Liver (tissue), 9 donors: Measurements from ENCODE around the gene DDOST. TPM values are rescaled to one million over a fixed set of nuclear protein-coding genes. Genes with fewer than 3 reads are reported as not detected.
A peak's percentile ranks its signal among the peaks of the same experiment; 100 is the strongest.
"Not testable (repeated sequence)": the region's sequence is repeated elsewhere in the genome, so short reads cannot be mapped to it uniquely, and the experiment has no call there.

Source experiments
- DNase-seq: peaks from one replicate; pipeline ENCODE4 v3.0.0-alpha.2; 2017; ENCODE audit warnings: low spot score
- H3K27ac ChIP-seq, 2 donors: one replicate each; pipeline ENCODE4 v1.7.0; 2013; ENCODE audit warnings: inconsistent platforms in 2 of 2, low read length in 2 of 2, control low read depth in 1 of 2, low read depth in 1 of 2, mild to moderate bottlenecking in 1 of 2
- H3K27me3 ChIP-seq, 4 donors: one replicate each; pipeline versions ENCODE4 v1.6.1 to v1.7.0; 2013; ENCODE audit warnings: low read length in 3 of 4, inconsistent platforms in 1 of 4, mild to moderate bottlenecking in 1 of 4, moderate library complexity in 1 of 4; ENCODE audit not compliant: control insufficient read depth in 4 of 4, insufficient read depth in 4 of 4
- H3K36me3 ChIP-seq, 4 donors: one replicate each; pipeline versions ENCODE4 v1.6.1 to v1.7.0; 2013; ENCODE audit warnings: low read length in 3 of 4, mild to moderate bottlenecking in 3 of 4, low read depth in 1 of 4, moderate library complexity in 1 of 4; ENCODE audit not compliant: control insufficient read depth in 4 of 4, insufficient read depth in 3 of 4
- H3K4me1 ChIP-seq, 4 donors: one replicate each; pipeline versions ENCODE4 v1.6.1 to v1.7.0; 2013; ENCODE audit warnings: low read length in 3 of 4, mild to moderate bottlenecking in 3 of 4, moderate library complexity in 1 of 4; ENCODE audit not compliant: control insufficient read depth in 4 of 4, insufficient read depth in 4 of 4
- H3K4me3 ChIP-seq, 3 donors: one replicate each; pipeline versions ENCODE4 v1.6.1 to v1.7.0; 2013; ENCODE audit warnings: low read length in 3 of 3, control low read depth in 1 of 3, low read depth in 1 of 3, mild to moderate bottlenecking in 1 of 3
- H3K9ac ChIP-seq, 2 donors: one replicate each; pipeline ENCODE4 v1.7.0; 2013; ENCODE audit warnings: low read length in 2 of 2, mild to moderate bottlenecking in 2 of 2, moderate library complexity in 2 of 2, control low read depth in 1 of 2, low read depth in 1 of 2
- H3K9me3 ChIP-seq, 4 donors: one replicate each; pipeline versions ENCODE4 v1.6.1 to v1.7.0; 2013; ENCODE audit warnings: low read length in 3 of 4; ENCODE audit not compliant: control insufficient read depth in 4 of 4
- ATF3 ChIP-seq: IDR thresholded peaks from 2 replicates; pipeline ENCODE4 v1.6.1; 2016; ENCODE audit warnings: antibody characterized with exemption
- EGR1 ChIP-seq, 2 donors: IDR thresholded peaks; 2 replicates each; pipeline ENCODE4 v1.6.1; 2016 to 2018; ENCODE audit warnings: antibody characterized with exemption in 2 of 2, low read depth in 2 of 2
- FOXA1 ChIP-seq: IDR thresholded peaks from 2 replicates; pipeline ENCODE4 v1.6.1; 2016; ENCODE audit warnings: antibody characterized with exemption
- FOXA2 ChIP-seq: IDR thresholded peaks from 2 replicates; pipeline ENCODE4 v1.6.1; 2016; ENCODE audit warnings: antibody characterized with exemption
- GABPA ChIP-seq, 2 donors: IDR thresholded peaks in 1 of 2; conservative IDR thresholded peaks in 1 of 2; 2 replicates each; pipeline ENCODE4 v1.6.1; 2016; ENCODE audit warnings: antibody characterized with exemption in 2 of 2, mild to moderate bottlenecking in 1 of 2, moderate library complexity in 1 of 2
- HNF4A ChIP-seq, 2 donors: conservative IDR thresholded peaks; 2 replicates each; pipeline ENCODE4 v1.6.1; 2016; ENCODE audit warnings: antibody characterized with exemption in 2 of 2, mild to moderate bottlenecking in 2 of 2
- HNF4G ChIP-seq: IDR thresholded peaks from 2 replicates; pipeline ENCODE4 v1.6.1; 2016; ENCODE audit warnings: antibody characterized with exemption
- JUND ChIP-seq, 2 donors: IDR thresholded peaks; 2 replicates each; pipeline ENCODE4 v1.6.1; 2016; ENCODE audit warnings: antibody characterized with exemption in 2 of 2
- MAX ChIP-seq: IDR thresholded peaks from 2 replicates; pipeline ENCODE4 v1.6.1; 2016; ENCODE audit warnings: antibody characterized with exemption
- NR2F2 ChIP-seq: IDR thresholded peaks from 2 replicates; pipeline ENCODE4 v1.6.1; 2016; ENCODE audit warnings: antibody characterized with exemption
- RAD21 ChIP-seq, 2 donors: IDR thresholded peaks; 2 replicates each; pipeline ENCODE4 v1.6.1; 2016; ENCODE audit warnings: antibody characterized with exemption in 2 of 2, mild to moderate bottlenecking in 2 of 2
- REST ChIP-seq: IDR thresholded peaks from 2 replicates; pipeline ENCODE4 v1.6.1; 2016; ENCODE audit warnings: antibody characterized with exemption, mild to moderate bottlenecking
- RXRA ChIP-seq, 2 donors: IDR thresholded peaks; 2 replicates each; pipeline ENCODE4 v1.6.1; 2017 to 2018; ENCODE audit warnings: antibody characterized with exemption in 2 of 2, mild to moderate bottlenecking in 1 of 2
- SP1 ChIP-seq: IDR thresholded peaks from 2 replicates; pipeline ENCODE4 v1.6.1; 2018; ENCODE audit warnings: antibody characterized with exemption, mild to moderate bottlenecking
- TAF1 ChIP-seq: conservative IDR thresholded peaks from 2 replicates; pipeline ENCODE4 v1.6.1; 2016; ENCODE audit warnings: antibody characterized with exemption, mild to moderate bottlenecking
- YY1 ChIP-seq: IDR thresholded peaks from 2 replicates; pipeline ENCODE4 v1.6.1; 2016; ENCODE audit warnings: antibody characterized with exemption, mild to moderate bottlenecking
- WGBS: extraction: QIAGEN DNeasy Blood & Tissue Kit; methylation state at CpG from one replicate; pipeline ENCODE4 v1.1.7; 2013; 5-methylcytosine and 5-hydroxymethylcytosine counted together
- polyA plus RNA-seq, 2 donors: library from polyadenylated mRNA; stranded (reverse) in 1 of 2; unstranded in 1 of 2; fragments of 200-250 nt in 1 of 2; fragments of >200 nt in 1 of 2; fragmentation: Nextera tagmentation in 1 of 2; extraction: Ambion mirVana in 1 of 2; gene quantifications; one replicate each; pipeline versions ENCODE4 v1.2.1 to v1.2.3, GENCODE V29; 2013 to 2015
- total RNA-seq, 2 donors: library from RNA; depleted of rRNA; stranded (reverse); fragments of >200 nt; gene quantifications; one replicate each; pipeline ENCODE4 v1.2.3, GENCODE V29; 2014
- TF ChIP-seq, protein P1 (sequence below): IDR thresholded peaks from 2 replicates; pipeline ENCODE4 v1.6.1; 2016; ENCODE audit warnings: antibody characterized with exemption
- TF ChIP-seq, protein P2 (sequence below): fragments of 150-350 bp; IDR thresholded peaks from 2 replicates; pipeline ENCODE4 v1.5.1; 2017; ENCODE audit warnings: improper control_type of control experiment, low read depth, low read length; ENCODE audit not compliant: missing input control
- donor health status: healthy.
- donor health status: healthy.
- donor health status: healthy.
- donor health status: healthy.
- donor health status: healthy.

Gene DDOST
- total and polyA plus RNA-seq, 4 donors = 70.2 to 193 (median 164) TPM

DNA sequence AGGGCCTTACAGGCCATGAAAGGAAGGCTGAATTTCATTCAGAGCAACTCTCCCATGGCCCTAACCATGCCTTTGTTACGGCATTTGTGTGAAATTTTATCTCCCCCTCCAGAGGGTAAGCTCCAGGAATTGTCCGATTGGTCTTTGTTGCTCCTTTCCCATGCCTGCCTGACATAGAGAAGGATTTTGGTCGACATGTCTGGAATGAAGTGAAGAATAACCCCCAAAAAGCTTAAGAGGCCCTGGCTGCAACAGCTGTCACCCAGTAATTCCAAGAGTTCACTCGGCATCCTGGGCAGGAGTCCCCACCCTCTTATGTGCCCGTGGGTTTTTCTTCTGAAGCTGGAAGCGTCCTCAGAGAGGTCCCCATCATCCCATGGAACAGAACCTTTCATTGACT is 51.6 kb downstream of the DDOST start:
- Histone ChIP-seq H3K9ac (no peak overlapping the region), H3K27me3 (no peaks in the 10 kb centered on the region), H3K27ac (no peak overlapping the region), H3K4me1 (peaks cover 9 to 37% (median 22%) of the 10 kb centered on the region in 4 donors), H3K36me3 (peaks cover 0 to 12% (median 5%) of the 10 kb centered on the region in 4 donors), H3K9me3 (no peaks in the 10 kb centered on the region), H3K4me3 (no peak overlapping the region)
- 91% methylated on average over 6 of the region's 6 CpGs for WGBS
- TF ChIP-seq FOXA1 (no peak), MAX (no peak), ATF3 (no peak), FOXA2 (no peak)
- no peak for DNase-seq

GRCh38 chr1:20606801-20607570 is 54.2 kb downstream of the DDOST start:
- not testable (repeated sequence) for H3K9ac ChIP-seq, H3K9me3 ChIP-seq, H3K4me3 ChIP-seq, DNase-seq, H3K27me3 ChIP-seq
- Histone ChIP-seq H3K27ac (peak overlapping the region; percentile 8 to 64), H3K36me3 (peaks cover 0 to 12% (median 5%) of the 10 kb centered on the region in 4 donors), H3K4me1 (peaks cover 13 to 43% (median 26%) of the 10 kb centered on the region in 4 donors)
- WGBS = 83% methylated on average over 6 of the region's 7 CpGs

DNA sequence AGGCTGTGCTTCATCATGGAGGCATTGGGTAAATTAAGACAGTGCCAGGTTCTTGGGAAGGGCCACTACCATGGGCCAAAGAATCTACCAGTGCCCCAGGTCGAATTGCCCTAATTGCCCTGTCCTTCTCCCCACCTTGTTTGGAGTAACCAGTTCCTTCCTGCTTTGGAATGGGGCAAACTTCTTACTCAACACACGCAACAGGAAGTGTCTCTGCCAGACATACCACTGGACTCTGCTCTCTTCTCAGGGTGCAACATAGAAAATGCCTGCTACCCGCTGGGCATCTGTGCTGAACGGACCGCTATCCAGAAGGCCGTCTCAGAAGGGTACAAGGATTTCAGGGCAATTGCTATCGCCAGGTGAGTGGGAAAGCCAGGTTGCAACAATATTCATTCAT is 56.5 kb downstream of the DDOST start:
- Histone ChIP-seq H3K4me1 (peaks cover 14 to 46% (median 27%) of the 10 kb centered on the region in 4 donors), H3K4me3 (no peak overlapping the region), H3K27me3 (no peaks in the 10 kb centered on the region), H3K9ac (no peak overlapping the region), H3K9me3 (no peaks in the 10 kb centered on the region), H3K27ac (peak overlapping the region; percentile 56 to 92), H3K36me3 (peaks cover 0 to 5% (median 3%) of the 10 kb centered on the region in 4 donors)
- TF ChIP-seq MAX (no peak), HNF4A (conservative IDR thresholded peaks at IDR 0.05) (peak; percentile 91 to 93), ATF3 (no peak), REST (no peak), YY1 (peak; percentile 69), NR2F2 (no peak), SP1 (peak; percentile 75), RAD21 (IDR thresholded peaks at IDR 0.05) (peak in 1 of 2 donors; percentile 4), JUND (IDR thresholded peaks at IDR 0.05) (peak in 1 of 2 donors; percentile 33), HNF4G (peak; percentile 76), EGR1 (IDR thresholded peaks at IDR 0.05; ENCODE audit: low read depth in 2 of 2) (peak in 1 of 2 donors; percentile 44), TAF1 (no peak), FOXA2 (no peak), FOXA1 (no peak), RXRA (IDR thresholded peaks at IDR 0.05) (peak; percentile 61 to 82), GABPA (IDR thresholded peaks at IDR 0.05 in 1 of 2, conservative IDR thresholded peaks at IDR 0.05 in 1 of 2) (peak in 1 of 2 donors; percentile 64)
- TF ChIP-seq, protein P1, sequence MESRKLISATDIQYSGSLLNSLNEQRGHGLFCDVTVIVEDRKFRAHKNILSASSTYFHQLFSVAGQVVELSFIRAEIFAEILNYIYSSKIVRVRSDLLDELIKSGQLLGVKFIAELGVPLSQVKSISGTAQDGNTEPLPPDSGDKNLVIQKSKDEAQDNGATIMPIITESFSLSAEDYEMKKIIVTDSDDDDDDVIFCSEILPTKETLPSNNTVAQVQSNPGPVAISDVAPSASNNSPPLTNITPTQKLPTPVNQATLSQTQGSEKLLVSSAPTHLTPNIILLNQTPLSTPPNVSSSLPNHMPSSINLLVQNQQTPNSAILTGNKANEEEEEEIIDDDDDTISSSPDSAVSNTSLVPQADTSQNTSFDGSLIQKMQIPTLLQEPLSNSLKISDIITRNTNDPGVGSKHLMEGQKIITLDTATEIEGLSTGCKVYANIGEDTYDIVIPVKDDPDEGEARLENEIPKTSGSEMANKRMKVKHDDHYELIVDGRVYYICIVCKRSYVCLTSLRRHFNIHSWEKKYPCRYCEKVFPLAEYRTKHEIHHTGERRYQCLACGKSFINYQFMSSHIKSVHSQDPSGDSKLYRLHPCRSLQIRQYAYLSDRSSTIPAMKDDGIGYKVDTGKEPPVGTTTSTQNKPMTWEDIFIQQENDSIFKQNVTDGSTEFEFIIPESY = no peak
- TF ChIP-seq, protein P2, sequence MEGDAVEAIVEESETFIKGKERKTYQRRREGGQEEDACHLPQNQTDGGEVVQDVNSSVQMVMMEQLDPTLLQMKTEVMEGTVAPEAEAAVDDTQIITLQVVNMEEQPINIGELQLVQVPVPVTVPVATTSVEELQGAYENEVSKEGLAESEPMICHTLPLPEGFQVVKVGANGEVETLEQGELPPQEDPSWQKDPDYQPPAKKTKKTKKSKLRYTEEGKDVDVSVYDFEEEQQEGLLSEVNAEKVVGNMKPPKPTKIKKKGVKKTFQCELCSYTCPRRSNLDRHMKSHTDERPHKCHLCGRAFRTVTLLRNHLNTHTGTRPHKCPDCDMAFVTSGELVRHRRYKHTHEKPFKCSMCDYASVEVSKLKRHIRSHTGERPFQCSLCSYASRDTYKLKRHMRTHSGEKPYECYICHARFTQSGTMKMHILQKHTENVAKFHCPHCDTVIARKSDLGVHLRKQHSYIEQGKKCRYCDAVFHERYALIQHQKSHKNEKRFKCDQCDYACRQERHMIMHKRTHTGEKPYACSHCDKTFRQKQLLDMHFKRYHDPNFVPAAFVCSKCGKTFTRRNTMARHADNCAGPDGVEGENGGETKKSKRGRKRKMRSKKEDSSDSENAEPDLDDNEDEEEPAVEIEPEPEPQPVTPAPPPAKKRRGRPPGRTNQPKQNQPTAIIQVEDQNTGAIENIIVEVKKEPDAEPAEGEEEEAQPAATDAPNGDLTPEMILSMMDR = no peak
- no peak for DNase-seq
- 35% methylated on average over 7 of the region's 7 CpGs for WGBS
